Uterus (tissue), 4 donors: ENCODE measurements around the gene ABCA13. TPM values are rescaled to one million over a fixed set of nuclear protein-coding genes. Genes with fewer than 3 reads are reported as not detected.

ENCODE experiments used
- DNase-seq, 2 donors: peaks; one replicate each; pipeline ENCODE4 v3.0.0-alpha.2; 2019 to 2020
- H3K27ac ChIP-seq, 2 donors: fragments of 200-600 bp; sonication (generic); 1 replicate in 1 of 2; 2 replicates in 1 of 2; pipeline ENCODE4 v1.5.1; 2016 to 2018
- H3K27me3 ChIP-seq, 2 donors: fragments of 200-600 bp; sonication (generic); one replicate each; pipeline ENCODE4 v1.5.1; 2018 to 2019; ENCODE audit warnings: control low read depth in 1 of 2
- H3K36me3 ChIP-seq, 2 donors: fragments of 200-600 bp; sonication (generic); one replicate each; pipeline ENCODE4 v1.5.1; 2019; ENCODE audit warnings: control low read depth in 1 of 2
- H3K4me1 ChIP-seq, 2 donors: fragments of 200-600 bp; sonication (generic); one replicate each; pipeline ENCODE4 v1.5.1; 2018 to 2019; ENCODE audit warnings: control low read depth in 1 of 2
- H3K4me3 ChIP-seq, 2 donors: fragments of 200-600 bp; sonication (generic); 1 replicate in 1 of 2; 2 replicates in 1 of 2; pipeline ENCODE4 v1.5.1; 2018 to 2019; ENCODE audit warnings: mild to moderate bottlenecking in 1 of 2
- H3K9me3 ChIP-seq, 2 donors: fragments of 200-600 bp; sonication (generic); one replicate each; pipeline ENCODE4 v1.5.1; 2019; ENCODE audit warnings: control low read depth in 1 of 2
- POLR2A ChIP-seq, 2 donors: fragments of 450-650 bp; IDR thresholded peaks; one replicate each; pipeline ENCODE4 v1.6.1; 2016; ENCODE audit warnings: antibody characterized with exemption in 2 of 2, mild to moderate bottlenecking in 1 of 2, moderate library complexity in 1 of 2
- intact Hi-C: fragments of 100-400 bp; cut with DNase I; formaldehyde crosslinking; loops from one replicate; pipeline ENCODE4 v1.15.1; 2023; ENCODE audit warnings: low total_unique reads
- total RNA-seq, 4 donors: library from RNA; depleted of rRNA in 3 of 4; stranded (reverse); fragments of >200 nt in 3 of 4; gene quantifications; one replicate each; pipeline versions ENCODE4 v1.1.0 to v1.2.4, GENCODE V29; 2014 to 2023
- TF ChIP-seq, protein P1 (sequence below), 4 experiments: fragments of 200-600 bp in 2 of 4; fragments of 450-650 bp in 2 of 4; sonication (generic) in 2 of 4; IDR thresholded peaks; one replicate each; pipeline ENCODE4 v1.5.1; 2016 to 2019; ENCODE audit warnings: antibody characterized with exemption in 4 of 4, mild to moderate bottlenecking in 2 of 4, moderate library complexity in 1 of 4
- donor health status: DM: yes; HTN: yes; CAD: no.

The ABCA13 gene
- total RNA-seq, 4 donors from 2014 or later, result 0.12 to 1.0 (median 0.26) TPM; not detected in 1

DNA sequence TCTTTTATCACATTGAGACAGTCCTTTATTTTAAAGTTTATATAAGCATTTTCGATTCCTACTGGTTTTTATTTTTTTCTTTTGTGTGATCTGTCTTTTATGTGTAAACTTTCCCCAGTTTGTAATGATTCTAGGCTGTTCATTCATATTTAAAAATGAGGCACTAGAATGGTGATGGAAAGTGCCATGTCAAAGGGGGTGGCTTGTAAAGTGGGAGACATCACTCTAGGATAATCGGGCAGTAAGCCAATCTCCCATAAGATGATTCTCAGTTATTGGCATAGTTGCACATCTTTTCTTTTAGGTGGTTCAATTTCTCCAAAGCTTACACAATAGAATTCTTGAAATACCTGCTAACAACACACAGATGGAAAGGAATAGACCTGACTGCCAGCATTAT, 90.4 kb downstream of the ABCA13 start:
- H3K36me3 ChIP-seq, result no peaks in the 10 kb centered on the region
- DNase-seq, result no peak
- H3K27ac ChIP-seq, result no peak overlapping the region
- H3K4me1 ChIP-seq, result no peaks in the 10 kb centered on the region
- intact Hi-C loops, result no loop called here
- no peak overlapping the region for H3K4me3 ChIP-seq
- H3K27me3 ChIP-seq, result no peaks in the 10 kb centered on the region
- no peak for TF ChIP-seq POLR2A (IDR thresholded peaks at IDR 0.05)
- TF ChIP-seq, protein P1, sequence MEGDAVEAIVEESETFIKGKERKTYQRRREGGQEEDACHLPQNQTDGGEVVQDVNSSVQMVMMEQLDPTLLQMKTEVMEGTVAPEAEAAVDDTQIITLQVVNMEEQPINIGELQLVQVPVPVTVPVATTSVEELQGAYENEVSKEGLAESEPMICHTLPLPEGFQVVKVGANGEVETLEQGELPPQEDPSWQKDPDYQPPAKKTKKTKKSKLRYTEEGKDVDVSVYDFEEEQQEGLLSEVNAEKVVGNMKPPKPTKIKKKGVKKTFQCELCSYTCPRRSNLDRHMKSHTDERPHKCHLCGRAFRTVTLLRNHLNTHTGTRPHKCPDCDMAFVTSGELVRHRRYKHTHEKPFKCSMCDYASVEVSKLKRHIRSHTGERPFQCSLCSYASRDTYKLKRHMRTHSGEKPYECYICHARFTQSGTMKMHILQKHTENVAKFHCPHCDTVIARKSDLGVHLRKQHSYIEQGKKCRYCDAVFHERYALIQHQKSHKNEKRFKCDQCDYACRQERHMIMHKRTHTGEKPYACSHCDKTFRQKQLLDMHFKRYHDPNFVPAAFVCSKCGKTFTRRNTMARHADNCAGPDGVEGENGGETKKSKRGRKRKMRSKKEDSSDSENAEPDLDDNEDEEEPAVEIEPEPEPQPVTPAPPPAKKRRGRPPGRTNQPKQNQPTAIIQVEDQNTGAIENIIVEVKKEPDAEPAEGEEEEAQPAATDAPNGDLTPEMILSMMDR (IDR thresholded peaks at IDR 0.05), result no peak
- H3K9me3 ChIP-seq, result no peaks in the 10 kb centered on the region

DNA sequence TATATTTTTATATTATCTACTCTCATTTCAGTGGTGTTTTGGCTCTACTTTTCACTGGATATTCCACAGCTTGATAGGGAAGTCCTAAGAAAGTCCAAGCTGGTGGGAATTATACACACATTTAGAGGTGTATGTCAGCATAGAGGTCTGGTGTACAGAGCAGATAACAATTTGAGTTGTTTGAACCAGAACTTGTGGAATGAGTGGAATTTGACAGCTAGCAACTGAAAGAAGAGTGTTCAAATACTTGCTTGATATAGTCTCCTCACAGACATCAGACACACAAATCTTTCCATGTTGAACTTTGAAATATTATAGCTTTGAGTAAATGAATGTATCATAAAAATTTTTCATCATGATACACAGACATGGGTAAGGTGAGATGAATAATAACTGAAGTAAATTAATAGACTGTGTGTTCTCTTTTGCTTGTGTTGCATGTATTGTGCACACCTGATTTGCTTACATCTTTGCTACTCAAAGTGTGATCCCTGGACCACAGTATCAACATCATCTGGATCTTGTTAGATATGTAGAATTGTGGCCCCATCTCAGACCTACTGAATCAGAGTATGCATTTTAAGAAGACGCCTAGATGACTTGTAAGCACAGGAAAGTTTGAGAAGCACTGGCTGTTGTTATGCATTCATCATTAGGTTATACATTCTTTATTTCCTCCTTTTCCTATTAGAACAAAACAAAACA, 91.5 kb downstream of the ABCA13 start:
- no peaks in the 10 kb centered on the region for H3K27me3 ChIP-seq
- H3K9me3 ChIP-seq, result no peaks in the 10 kb centered on the region
- no peaks in the 10 kb centered on the region for H3K4me1 ChIP-seq
- TF ChIP-seq, protein P1 (IDR thresholded peaks at IDR 0.05), result no peak
- TF ChIP-seq POLR2A (IDR thresholded peaks at IDR 0.05), result no peak
- DNase-seq, result no peak
- no peak overlapping the region for H3K4me3 ChIP-seq
- H3K27ac ChIP-seq, result no peak overlapping the region
- intact Hi-C loops, result no loop called here
- H3K36me3 ChIP-seq, result no peaks in the 10 kb centered on the region

DNA sequence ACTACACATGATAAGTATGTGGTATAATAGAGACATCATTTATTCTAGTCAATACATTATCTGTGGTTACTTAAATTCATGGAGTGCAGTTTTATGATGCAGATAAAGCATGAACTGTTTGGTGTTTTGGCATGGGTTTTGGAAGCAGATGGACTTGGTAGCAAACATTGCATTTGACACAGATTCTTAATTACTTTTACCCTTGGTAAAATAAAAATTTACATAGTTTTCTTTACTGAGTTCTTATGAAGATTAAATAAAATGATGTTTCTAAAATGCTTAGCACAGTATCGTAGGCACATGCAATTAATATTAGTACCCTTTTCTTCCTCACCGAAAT, 92.0 kb downstream of the ABCA13 start:
- intact Hi-C loops, result no loop called here
- H3K27ac ChIP-seq, result no peak overlapping the region
- DNase-seq, result no peak
- TF ChIP-seq POLR2A (IDR thresholded peaks at IDR 0.05), result no peak
- TF ChIP-seq, protein P1 (IDR thresholded peaks at IDR 0.05), result no peak
- no peak overlapping the region for H3K4me3 ChIP-seq
- no peaks in the 10 kb centered on the region for H3K27me3 ChIP-seq
- no peaks in the 10 kb centered on the region for H3K4me1 ChIP-seq
- no peaks in the 10 kb centered on the region for H3K36me3 ChIP-seq
- H3K9me3 ChIP-seq, result no peaks in the 10 kb centered on the region

DNA sequence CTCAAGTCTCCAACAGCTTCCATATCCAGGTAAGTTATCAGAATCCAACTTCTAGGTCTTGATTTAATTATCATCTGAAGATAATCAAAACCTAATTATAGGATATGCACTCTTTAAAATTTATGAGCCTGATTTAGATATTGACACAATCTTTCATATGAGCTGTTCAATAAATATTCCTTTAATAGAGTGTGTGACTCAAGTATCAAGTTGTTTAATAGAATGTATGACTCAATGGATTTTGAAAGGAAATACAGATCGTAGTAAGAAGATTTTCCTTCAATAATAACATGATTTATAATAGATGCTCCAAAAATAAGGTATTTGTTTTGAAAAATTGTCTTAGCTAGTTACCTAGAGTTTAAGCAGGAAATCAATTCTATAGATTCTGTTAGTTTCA, 97.8 kb downstream of the ABCA13 start:
- no peaks in the 10 kb centered on the region for H3K9me3 ChIP-seq
- H3K27me3 ChIP-seq, result no peaks in the 10 kb centered on the region
- no peak overlapping the region for H3K4me3 ChIP-seq
- H3K4me1 ChIP-seq, result no peaks in the 10 kb centered on the region
- no peak for TF ChIP-seq POLR2A (IDR thresholded peaks at IDR 0.05)
- TF ChIP-seq, protein P1 (IDR thresholded peaks at IDR 0.05), result no peak
- intact Hi-C loops, result no loop called here
- H3K27ac ChIP-seq, result no peak overlapping the region
- no peak for DNase-seq
- no peaks in the 10 kb centered on the region for H3K36me3 ChIP-seq

DNA sequence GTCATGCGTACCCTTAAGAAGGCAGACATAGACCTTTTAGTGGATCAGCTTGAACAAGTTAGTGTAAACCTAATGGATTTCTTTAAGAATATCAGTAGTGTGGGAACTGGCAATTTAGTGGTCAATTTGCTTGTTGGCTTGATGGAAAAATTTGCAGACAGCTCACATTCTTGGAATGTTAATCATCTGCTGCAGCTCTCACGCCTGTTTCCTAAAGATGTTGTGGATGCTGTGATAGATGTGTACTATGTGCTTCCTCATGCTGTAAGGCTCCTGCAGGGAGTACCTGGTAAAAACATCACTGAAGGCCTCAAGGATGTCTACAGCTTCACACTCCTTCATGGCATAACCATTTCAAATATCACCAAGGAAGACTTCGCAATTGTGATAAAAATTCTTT, 103.4 kb downstream of the ABCA13 start:
- Histone ChIP-seq H3K9me3 (no peaks in the 10 kb centered on the region), H3K27ac (no peak overlapping the region), H3K36me3 (no peaks in the 10 kb centered on the region), H3K4me1 (no peaks in the 10 kb centered on the region), H3K4me3 (no peak overlapping the region), H3K27me3 (no peaks in the 10 kb centered on the region)
- intact Hi-C loops, result no loop called here
- no peak for DNase-seq
- TF ChIP-seq, protein P1 (IDR thresholded peaks at IDR 0.05), result no peak
- no peak for TF ChIP-seq POLR2A (IDR thresholded peaks at IDR 0.05)
